GM19452 (cell line): ENCODE measurements around the gene NRXN3.

ENCODE experiments used
- ATAC-seq: cut with Tn5 transposase; IDR thresholded peaks from one replicate; pipeline ENCODE4 v1.9.1; 2021; ENCODE audit not compliant: unreplicated experiment

The NRXN3 gene

GRCh38 chr14:79809849-79810612 lies 1639.9 kb downstream of the NRXN3 start:
- no peak for ATAC-seq

- ATAC-seq: no peak
Observed at GRCh38 chr14:79820866-79821535, 1650.8 kb downstream of the NRXN3 start.

- no peak for ATAC-seq
Observed at GRCh38 chr14:79822034-79822433, 1651.9 kb downstream of the NRXN3 start.

DNA sequence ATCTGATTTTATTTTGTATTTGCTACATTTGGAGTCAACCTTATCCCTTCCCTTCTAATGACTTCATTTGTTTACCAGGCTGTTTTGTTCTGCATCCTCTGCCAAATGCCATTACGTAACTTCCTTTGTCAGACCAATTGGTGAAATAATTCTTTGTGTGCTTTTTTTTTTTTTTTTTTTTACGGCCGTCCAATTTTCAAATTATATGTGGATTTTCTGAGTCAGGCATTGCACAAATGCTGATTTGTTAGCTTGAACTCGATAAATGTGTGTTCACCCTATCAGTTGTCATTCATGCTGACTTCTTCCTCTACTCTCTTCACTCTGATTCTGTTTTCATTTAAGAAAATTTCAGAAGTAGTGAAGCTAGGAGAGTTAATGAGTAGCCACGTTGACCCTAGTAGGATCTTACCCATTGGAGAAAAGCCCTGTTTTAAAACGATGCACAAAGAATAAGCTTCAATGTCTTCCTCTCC lies 1654.9 kb downstream of the NRXN3 start:
- no peak for ATAC-seq

- no peak for ATAC-seq
Observed at GRCh38 chr14:79826362-79826761, 1656.2 kb downstream of the NRXN3 start.

- no peak for ATAC-seq
Observed at GRCh38 chr14:79829405-79830166, 1659.4 kb downstream of the NRXN3 start.

- ATAC-seq: no peak
Observed at GRCh38 chr14:79831195-79831892, 1661.2 kb downstream of the NRXN3 start.

- ATAC-seq: no peak
Observed at GRCh38 chr14:79833781-79834180, 1663.6 kb downstream of the NRXN3 start.

DNA sequence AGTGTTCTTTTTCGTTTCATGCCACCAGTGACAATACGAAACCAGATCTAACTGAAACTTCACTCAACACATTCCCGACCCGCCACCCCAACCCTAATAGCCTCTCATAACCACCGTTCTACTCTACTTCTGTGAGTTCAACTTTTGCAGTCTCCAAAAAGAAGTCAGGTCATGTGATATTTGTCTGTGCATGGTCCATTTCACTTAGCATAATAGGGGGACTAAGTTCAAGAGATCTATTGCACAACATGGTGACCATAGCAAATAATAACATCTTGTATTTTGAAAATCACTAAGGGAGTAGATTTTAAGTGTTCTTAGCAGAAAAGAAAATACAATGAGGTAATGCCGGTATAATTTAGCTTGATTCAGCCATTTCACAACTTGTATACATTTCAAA lies 1664.7 kb downstream of the NRXN3 start:
- ATAC-seq: no peak

GRCh38 chr14:79836577-79836976 lies 1666.4 kb downstream of the NRXN3 start:
- ATAC-seq: no peak

GRCh38 chr14:79837699-79838098 lies 1667.5 kb downstream of the NRXN3 start:
- ATAC-seq: no peak

GRCh38 chr14:79840103-79840502 lies 1669.9 kb downstream of the NRXN3 start:
- no peak for ATAC-seq

DNA sequence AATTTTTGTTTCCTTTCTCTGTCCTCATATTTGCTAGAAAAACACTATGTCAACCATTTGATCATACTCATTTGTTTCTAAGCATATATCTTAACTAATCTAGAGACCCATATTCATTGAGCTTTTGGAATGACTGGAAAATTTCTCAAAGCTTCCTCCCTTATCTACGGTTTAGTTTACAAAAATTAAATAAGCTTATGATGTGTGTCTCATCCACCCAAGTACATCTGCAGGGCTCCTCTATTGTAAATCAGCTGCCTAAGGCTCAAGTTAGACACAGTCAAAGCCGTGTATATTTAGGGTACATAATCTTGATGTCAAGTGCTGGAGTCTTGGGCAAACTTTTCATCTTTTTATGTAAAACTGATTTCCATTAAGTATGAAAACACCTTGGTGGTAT lies 1670.7 kb downstream of the NRXN3 start:
- no peak for ATAC-seq

DNA sequence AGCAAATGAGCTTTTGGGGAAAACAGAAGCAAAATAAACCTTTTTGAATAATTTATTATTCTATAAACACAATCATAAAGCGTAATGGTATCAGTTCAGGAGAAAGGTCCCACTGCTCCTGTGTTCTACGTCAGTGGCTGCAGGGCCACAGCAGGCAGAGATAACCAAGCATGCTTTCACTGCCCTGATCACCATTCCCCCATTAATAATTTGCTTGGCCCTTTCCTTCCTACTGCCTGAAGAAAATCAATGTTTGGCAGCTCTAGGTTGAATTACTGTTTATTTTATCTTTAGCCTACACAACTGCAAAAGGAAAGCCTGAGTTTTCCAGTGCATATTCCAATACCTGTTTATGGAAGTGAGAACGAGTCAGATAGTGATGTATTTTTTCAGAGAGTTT lies 1671.3 kb downstream of the NRXN3 start:
- ATAC-seq: no peak

DNA sequence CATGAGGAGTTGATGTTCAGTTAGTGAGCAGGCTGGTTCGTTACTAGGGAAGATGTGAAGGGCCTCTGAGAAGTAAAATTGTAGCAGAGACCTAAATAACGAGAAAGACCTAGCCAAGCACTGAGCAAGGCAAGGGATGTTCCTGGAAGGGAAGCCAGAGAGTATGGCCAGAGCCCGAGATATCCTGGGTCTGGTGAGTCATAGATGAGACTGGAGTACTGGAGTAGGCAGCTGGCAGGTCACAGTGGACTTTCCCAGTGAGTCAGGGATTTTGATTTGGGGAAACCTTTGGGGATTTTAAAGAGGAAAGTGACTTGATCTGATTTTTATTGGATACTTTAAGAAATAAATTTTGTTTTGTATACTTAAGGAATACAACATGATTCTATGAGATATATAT lies 1672.1 kb downstream of the NRXN3 start:
- no peak for ATAC-seq

- no peak for ATAC-seq
Observed at GRCh38 chr14:79852950-79853744, 1683.0 kb downstream of the NRXN3 start.

GRCh38 chr14:79855789-79856188 lies 1685.6 kb downstream of the NRXN3 start:
- ATAC-seq: no peak

DNA sequence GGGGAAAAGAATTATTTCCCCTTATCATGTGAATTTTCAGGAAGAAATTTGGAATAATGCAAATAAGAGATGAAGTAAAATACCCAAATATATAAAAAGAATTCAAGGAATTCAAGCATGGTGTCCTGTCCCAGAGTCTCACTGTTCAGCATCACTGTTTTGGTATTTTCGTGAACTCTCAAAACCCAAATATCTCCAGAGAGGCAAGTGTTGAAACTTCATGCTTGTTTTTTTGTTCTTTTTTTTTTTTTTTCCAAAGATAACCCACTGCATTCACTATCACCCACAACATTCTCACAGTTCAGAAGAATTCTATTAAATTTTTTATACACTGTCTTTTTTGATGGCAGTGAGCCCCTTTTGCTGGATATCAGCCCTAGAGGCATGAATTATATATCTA lies 1686.2 kb downstream of the NRXN3 start:
- no peak for ATAC-seq

DNA sequence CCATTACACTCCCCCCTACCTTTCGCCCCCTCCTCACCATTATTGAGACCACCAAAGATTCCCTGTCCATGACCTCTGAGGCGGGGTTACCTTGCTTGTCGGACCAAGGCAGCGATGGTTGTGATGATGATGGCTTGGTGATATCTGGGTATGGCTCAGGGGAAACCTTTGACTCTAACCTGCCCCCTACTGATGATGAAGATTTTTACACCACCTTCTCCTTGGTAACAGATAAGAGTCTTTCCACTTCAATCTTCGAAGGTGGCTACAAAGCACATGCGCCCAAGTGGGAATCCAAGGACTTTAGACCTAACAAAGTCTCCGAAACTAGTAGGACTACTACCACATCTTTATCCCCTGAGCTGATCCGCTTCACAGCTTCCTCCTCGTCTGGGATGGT lies 1690.9 kb downstream of the NRXN3 start:
- ATAC-seq: no peak

DNA sequence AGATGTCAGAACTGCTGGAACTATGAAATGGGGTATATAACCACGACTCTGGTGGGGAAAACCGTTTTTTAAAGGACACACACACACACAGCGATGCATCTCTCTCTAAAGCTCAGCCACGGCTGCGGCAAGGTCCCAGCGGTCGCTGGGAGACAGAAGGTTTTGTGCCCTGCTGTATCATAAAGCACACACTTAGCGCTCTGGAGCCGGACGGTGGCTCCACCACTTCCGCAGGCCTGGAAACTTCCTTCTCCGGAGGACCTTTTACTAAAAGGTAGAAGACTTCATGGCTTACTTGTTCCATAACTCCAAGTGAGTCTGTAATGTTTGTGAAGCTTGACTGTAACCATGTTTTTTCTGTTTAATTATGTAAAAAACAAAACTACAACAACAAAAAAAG lies 1691.9 kb downstream of the NRXN3 start:
- no peak for ATAC-seq
